GM13976 (cell line): Measurements from ENCODE around the gene IQCM.

Source experiments
- DNase-seq: peaks from one replicate; pipeline ENCODE4 v3.0.0; 2012; ENCODE audit warnings: low spot score
- CTCF ChIP-seq: IDR thresholded peaks from 2 replicates; pipeline ENCODE4 v1.5.1; 2012; ENCODE audit warnings: borderline replicate concordance, mild to moderate bottlenecking; ENCODE audit not compliant: insufficient read depth; ENCODE audit errors: extremely low read depth, missing control alignments, control extremely low read depth
- in situ Hi-C: fragments of 300-500 bp; cut with MboI; formaldehyde crosslinking; loops from one replicate; pipeline ENCODE4 v1.12.0; 2022; ENCODE audit warnings: low sequenced_read_pairs, mixed read lengths, inconsistent platforms; ENCODE audit not compliant: unreplicated experiment

Gene IQCM

DNA sequence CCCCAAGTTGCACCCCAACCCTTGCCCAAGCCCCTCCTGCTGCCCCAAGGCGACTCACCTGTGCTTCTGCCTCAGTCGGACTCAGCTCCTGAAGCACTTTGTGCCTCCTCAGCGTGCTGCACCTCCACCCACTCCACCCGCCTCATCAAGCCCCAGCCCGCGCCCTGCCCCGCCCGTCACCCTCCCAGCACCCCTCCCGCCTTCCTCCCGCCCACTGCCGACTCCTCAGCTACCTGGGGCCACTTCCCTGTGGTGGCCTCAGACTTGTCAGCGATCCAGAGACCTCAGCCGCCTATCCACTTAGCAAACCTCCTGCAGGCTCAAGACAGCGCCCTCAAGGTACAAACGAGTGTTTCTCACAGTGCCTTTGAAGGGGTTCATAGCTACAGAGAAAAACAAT is 19.6 kb upstream of the IQCM start:
- TF ChIP-seq CTCF: no peak
- in situ Hi-C loops: no loop called here
- DNase-seq: no peak

GRCh38 chr4:149831656-149832208 is 16.1 kb upstream of the IQCM start:
- DNase-seq: no peak
- in situ Hi-C loops: no loop called here
- TF ChIP-seq CTCF: no peak

- in situ Hi-C loops: no loop called here
- no peak for DNase-seq
- no peak for TF ChIP-seq CTCF
Observed at GRCh38 chr4:149830823-149831222, 15.2 kb upstream of the IQCM start.

DNA sequence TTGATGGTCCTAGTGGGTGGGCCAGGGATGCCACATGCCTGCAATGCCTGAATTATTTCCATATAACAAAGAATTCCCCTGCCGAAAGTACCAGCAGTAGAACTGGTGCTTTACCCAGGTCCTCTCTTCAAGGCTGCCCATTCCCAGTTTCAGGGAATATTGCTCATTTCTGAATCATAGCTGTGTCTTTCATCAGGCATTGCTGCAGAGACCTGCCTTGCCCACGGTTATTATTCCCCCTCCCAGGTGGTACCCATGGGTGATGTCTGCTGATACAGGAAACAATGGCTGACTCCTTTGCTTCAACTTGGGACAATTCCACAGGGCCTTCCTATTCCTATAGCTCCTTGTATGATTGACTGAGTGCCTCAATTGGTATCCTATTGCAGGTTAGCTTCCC is 9.7 kb upstream of the IQCM start:
- in situ Hi-C loops: no loop called here
- no peak for TF ChIP-seq CTCF
- no peak for DNase-seq

GRCh38 chr4:149823769-149824221 is 8.2 kb upstream of the IQCM start:
- TF ChIP-seq CTCF: no peak
- in situ Hi-C loops: no loop called here
- no peak for DNase-seq

- no peak for DNase-seq
- TF ChIP-seq CTCF: no peak
- in situ Hi-C loops: no loop called here
Observed at GRCh38 chr4:149801416-149801815, 14.2 kb downstream of the IQCM start.
